GM12878 (cell line): Measurements from ENCODE around the gene FADD.

Experiments used
- CHD2 ChIP-seq: IDR thresholded peaks from 2 replicates; pipeline ENCODE4 v1.6.1; 2011; ENCODE audit warnings: low read depth, low read length, improper control_type of control experiment, borderline replicate concordance
- CHD4 ChIP-seq: fragments of 200-600 bp; sonication (generic); IDR thresholded peaks from 2 replicates; pipeline ENCODE4 v1.6.1; 2016; ENCODE audit warnings: mild to moderate bottlenecking
- EP300 ChIP-seq, 2 experiments: fragments of 150-350 bp in 1 of 2; IDR thresholded peaks; 2 replicates each; pipeline ENCODE4 v1.6.1; 2011 to 2012; ENCODE audit warnings: low read depth in 2 of 2, low read length in 2 of 2, borderline replicate concordance in 1 of 2, improper control_type of control experiment in 1 of 2, inconsistent platforms in 1 of 2; ENCODE audit not compliant: control insufficient read depth in 1 of 2
- NFYB ChIP-seq: IDR thresholded peaks from 2 replicates; pipeline ENCODE4 v1.6.1; 2011; ENCODE audit warnings: low read depth, mild to moderate bottlenecking, low read length, improper control_type of control experiment, moderate library complexity; ENCODE audit not compliant: insufficient read depth
- RELA ChIP-seq: fragments of 450-650 bp; IDR thresholded peaks from 2 replicates; pipeline ENCODE4 v1.8.0; 2014; ENCODE audit warnings: borderline replicate concordance; ENCODE audit not compliant: partially characterized antibody
- REST ChIP-seq: IDR thresholded peaks from 2 replicates; pipeline ENCODE4 v1.6.1; 2012; ENCODE audit warnings: mild to moderate bottlenecking, low read depth, low read length
- SMAD1 ChIP-seq: fragments of 450-650 bp; IDR thresholded peaks from 2 replicates; pipeline ENCODE4 v1.6.1; 2018; ENCODE audit warnings: mild to moderate bottlenecking, low read depth; ENCODE audit not compliant: partially characterized antibody
- TF ChIP-seq, protein P1 (sequence below), 3 experiments: IDR thresholded peaks in 2 of 3; conservative IDR thresholded peaks in 1 of 3; 2 replicates each; pipeline ENCODE4 v1.5.1; 2011; ENCODE audit warnings: low read depth in 3 of 3, low read length in 3 of 3, mild to moderate bottlenecking in 3 of 3, control low read depth in 2 of 3, moderate library complexity in 2 of 3, inconsistent platforms in 1 of 3, mixed read lengths in 1 of 3; ENCODE audit not compliant: control insufficient read depth in 2 of 3, insufficient read depth in 1 of 3; ENCODE audit errors: extremely low read depth in 1 of 3

GRCh38 chr11:70204466-70204799 is 1.3 kb downstream of the FADD start:
- no peak for TF ChIP-seq NFYB
- TF ChIP-seq, protein P1, sequence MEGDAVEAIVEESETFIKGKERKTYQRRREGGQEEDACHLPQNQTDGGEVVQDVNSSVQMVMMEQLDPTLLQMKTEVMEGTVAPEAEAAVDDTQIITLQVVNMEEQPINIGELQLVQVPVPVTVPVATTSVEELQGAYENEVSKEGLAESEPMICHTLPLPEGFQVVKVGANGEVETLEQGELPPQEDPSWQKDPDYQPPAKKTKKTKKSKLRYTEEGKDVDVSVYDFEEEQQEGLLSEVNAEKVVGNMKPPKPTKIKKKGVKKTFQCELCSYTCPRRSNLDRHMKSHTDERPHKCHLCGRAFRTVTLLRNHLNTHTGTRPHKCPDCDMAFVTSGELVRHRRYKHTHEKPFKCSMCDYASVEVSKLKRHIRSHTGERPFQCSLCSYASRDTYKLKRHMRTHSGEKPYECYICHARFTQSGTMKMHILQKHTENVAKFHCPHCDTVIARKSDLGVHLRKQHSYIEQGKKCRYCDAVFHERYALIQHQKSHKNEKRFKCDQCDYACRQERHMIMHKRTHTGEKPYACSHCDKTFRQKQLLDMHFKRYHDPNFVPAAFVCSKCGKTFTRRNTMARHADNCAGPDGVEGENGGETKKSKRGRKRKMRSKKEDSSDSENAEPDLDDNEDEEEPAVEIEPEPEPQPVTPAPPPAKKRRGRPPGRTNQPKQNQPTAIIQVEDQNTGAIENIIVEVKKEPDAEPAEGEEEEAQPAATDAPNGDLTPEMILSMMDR (IDR thresholded peaks at IDR 0.05 in 2 of 3, conservative IDR thresholded peaks at IDR 0.05 in 1 of 3; ENCODE audit: control insufficient read depth in 2 of 3, extremely low read depth in 1 of 3, insufficient read depth in 1 of 3, low read depth in 3 of 3, low read length in 3 of 3), result no peak
- no peak for TF ChIP-seq EP300 (IDR thresholded peaks at IDR 0.05; ENCODE audit: borderline replicate concordance in 1 of 2, control insufficient read depth in 1 of 2, low read depth in 2 of 2, low read length in 2 of 2)
- no peak for TF ChIP-seq CHD4
- TF ChIP-seq REST, result no peak
- no peak for TF ChIP-seq SMAD1
- no peak for TF ChIP-seq RELA
- TF ChIP-seq CHD2, result no peak
